GM23248 (cell line): ENCODE results near the gene CROCC. TPM values are rescaled to one million over a fixed set of nuclear protein-coding genes. Genes with fewer than 3 reads are reported as not detected.

Experiments used
- DNase-seq: peaks from one replicate; pipeline ENCODE4 v3.0.0-alpha.2; 2015
- H2AFZ ChIP-seq: fragments of 200-600 bp; sonication (generic); 2 replicates; pipeline ENCODE4 v1.6.1; 2016; ENCODE audit warnings: antibody characterized with exemption
- H3F3A ChIP-seq: fragments of 200-600 bp; sonication (generic); 2 replicates; pipeline ENCODE4 v1.6.1; 2016; ENCODE audit warnings: mild to moderate bottlenecking, antibody characterized with exemption, mixed run types; ENCODE audit not compliant: insufficient read depth
- H3K27ac ChIP-seq: fragments of 200-600 bp; sonication (generic); 2 replicates; pipeline ENCODE4 v1.5.1; 2016; ENCODE audit warnings: mild to moderate bottlenecking
- H3K27me3 ChIP-seq: fragments of 200-600 bp; sonication (generic); replicated peaks from 2 replicates; pipeline ENCODE4 v1.6.1; 2016; ENCODE audit warnings: mild to moderate bottlenecking; ENCODE audit not compliant: insufficient read depth
- H3K36me3 ChIP-seq: fragments of 200-600 bp; sonication (generic); 2 replicates; pipeline ENCODE4 v1.6.1; 2016; ENCODE audit warnings: low read depth, mild to moderate bottlenecking
- H3K4me1 ChIP-seq: fragments of 200-600 bp; sonication (generic); 2 replicates; pipeline ENCODE4 v1.6.1; 2016; ENCODE audit warnings: mild to moderate bottlenecking; ENCODE audit not compliant: insufficient read depth
- H3K4me2 ChIP-seq: fragments of 200-600 bp; sonication (generic); one replicate; pipeline ENCODE4 v1.6.1; 2016; ENCODE audit warnings: mild to moderate bottlenecking; ENCODE audit not compliant: unreplicated experiment
- H3K4me3 ChIP-seq: fragments of 200-600 bp; sonication (generic); 2 replicates; pipeline ENCODE4 v1.5.1; 2016; ENCODE audit warnings: mild to moderate bottlenecking
- H3K79me2 ChIP-seq: fragments of 200-600 bp; sonication (generic); 2 replicates; pipeline ENCODE4 v1.6.1; 2016; ENCODE audit warnings: mild to moderate bottlenecking; ENCODE audit not compliant: insufficient read depth
- H3K9ac ChIP-seq: fragments of 200-600 bp; sonication (generic); 2 replicates; pipeline ENCODE4 v1.6.1; 2016; ENCODE audit warnings: mild to moderate bottlenecking
- H3K9me2 ChIP-seq: fragments of 200-600 bp; sonication (generic); 2 replicates; pipeline ENCODE4 v1.6.1; 2016; ENCODE audit warnings: mixed run types, mild to moderate bottlenecking, moderate library complexity; ENCODE audit not compliant: insufficient read depth
- H3K9me3 ChIP-seq: fragments of 200-600 bp; sonication (generic); one replicate; pipeline ENCODE4 v1.6.1; 2017; ENCODE audit warnings: low read depth
- H4K20me1 ChIP-seq: fragments of 200-600 bp; sonication (generic); 2 replicates; pipeline ENCODE4 v1.6.0; 2016; ENCODE audit not compliant: insufficient read depth
- EZH2 ChIP-seq: fragments of 200-600 bp; sonication (generic); IDR thresholded peaks from 2 replicates; pipeline ENCODE4 v1.6.1; 2018; ENCODE audit warnings: antibody characterized with exemption, mild to moderate bottlenecking; ENCODE audit not compliant: insufficient read depth, poor library complexity, severe bottlenecking
- EZH2phosphoT487 ChIP-seq: fragments of 200-600 bp; sonication (generic); IDR thresholded peaks from 2 replicates; pipeline ENCODE4 v1.6.1; 2018; ENCODE audit warnings: antibody characterized with exemption, moderate library complexity, mild to moderate bottlenecking, low read depth; ENCODE audit not compliant: insufficient read depth
- whole genome bisulfite sequencing, 2 experiments: methylation state at CpG; one replicate each; pipeline ENCODE4 v1.1.6; 2015 to 2017; ENCODE audit warnings: low lambda C conversion rate in 2 of 2, low coverage in 1 of 2; ENCODE audit errors: missing lambda C conversion rate in 2 of 2; 5-methylcytosine and 5-hydroxymethylcytosine counted together
- in situ Hi-C: fragments of 300-500 bp; cut with MboI; formaldehyde crosslinking; loops from 2 replicates; pipeline ENCODE4 v1.15.0; 2020
- polyA plus RNA-seq: library from polyadenylated mRNA; unstranded; fragments of >200 nt; fragmentation: Nextera tagmentation; extraction: Ambion mirVana; gene quantifications from 2 replicates; pipeline ENCODE4 v1.2.1, GENCODE V29; 2016
- total RNA-seq: library from RNA; depleted of rRNA; stranded (reverse); fragments of >200 nt; shearing (Covaris generic); gene quantifications from 2 replicates; pipeline ENCODE4 v1.2.3, GENCODE V29; 2014

CROCC gene
- total and polyA plus RNA-seq, 2 experiments from 2014 or later, result 5.2 to 17.6 TPM

GRCh38 chr1:16988210-16988609 is 66.5 kb downstream of the CROCC start:
- H3K27me3 ChIP-seq, result no peaks in the 10 kb centered on the region
- no peak overlapping the region for H3K9ac ChIP-seq
- no peak for TF ChIP-seq EZH2phosphoT487
- no peak for TF ChIP-seq EZH2
- H3K4me1 ChIP-seq, result peaks cover 10% of the 10 kb centered on the region; the same call in 1 of the 2 replicates
- no peak overlapping the region for H3K4me2 ChIP-seq
- H4K20me1 ChIP-seq, result no peaks in the 10 kb centered on the region
- 96 to 99% methylated on average over 13 of the region's 13 CpGs for WGBS, 2 experiments
- H3K36me3 ChIP-seq, result no peaks in the 10 kb centered on the region; the same call in 1 of the 2 replicates
- no peak overlapping the region for H3K4me3 ChIP-seq
- in situ Hi-C loops, result no loop called here
- no peak overlapping the region for H2AFZ ChIP-seq
- H3K79me2 ChIP-seq, result no peaks in the 10 kb centered on the region
- DNase-seq, result no peak
- no peaks in the 10 kb centered on the region for H3K9me3 ChIP-seq
- H3K9me2 ChIP-seq, result no peaks in the 10 kb centered on the region
- H3K27ac ChIP-seq, result no peak overlapping the region
- peaks cover 10% of the 10 kb centered on the region for H3F3A ChIP-seq

GRCh38 chr1:16989676-16990391 is 68.1 kb downstream of the CROCC start:
- no peaks in the 10 kb centered on the region for H4K20me1 ChIP-seq
- no peaks in the 10 kb centered on the region for H3K9me3 ChIP-seq
- TF ChIP-seq EZH2phosphoT487 (no peak), EZH2 (no peak)
- no peak overlapping the region for H3K4me2 ChIP-seq
- H3K4me1 ChIP-seq, result peaks cover 3% of the 10 kb centered on the region; the same call in 1 of the 2 replicates
- 97 to 99% methylated on average over 18 to 22 of the region's 22 CpGs for WGBS, 2 experiments
- no peak overlapping the region for H2AFZ ChIP-seq
- no peaks in the 10 kb centered on the region; the same call in 1 of the 2 replicates for H3K36me3 ChIP-seq
- no peak for DNase-seq
- in situ Hi-C loops, result no loop called here
- H3K27ac ChIP-seq, result no peak overlapping the region
- no peak overlapping the region for H3K4me3 ChIP-seq
- H3K9me2 ChIP-seq, result no peaks in the 10 kb centered on the region
- no peak overlapping the region for H3K9ac ChIP-seq
- no peaks in the 10 kb centered on the region for H3K27me3 ChIP-seq
- no peaks in the 10 kb centered on the region for H3K79me2 ChIP-seq
- peaks cover 10% of the 10 kb centered on the region for H3F3A ChIP-seq

GRCh38 chr1:16991571-16991970 is 69.8 kb downstream of the CROCC start:
- H3K9ac ChIP-seq, result no peak overlapping the region
- no peaks in the 10 kb centered on the region for H3F3A ChIP-seq
- in situ Hi-C loops, result no loop called here

GRCh38 chr1:16992102-16992501 is 70.4 kb downstream of the CROCC start:
- Histone ChIP-seq H4K20me1 (no peaks in the 10 kb centered on the region), H3K36me3 (no peaks in the 10 kb centered on the region), H3K79me2 (no peaks in the 10 kb centered on the region), H3K4me1 (no peaks in the 10 kb centered on the region), H3K27me3 (no peaks in the 10 kb centered on the region), H3K9me2 (no peaks in the 10 kb centered on the region), H3F3A (no peaks in the 10 kb centered on the region), H3K27ac (no peak overlapping the region), H3K9ac (no peak overlapping the region), H3K9me3 (no peaks in the 10 kb centered on the region), H3K4me2 (no peak overlapping the region), H3K4me3 (no peak overlapping the region), H2AFZ (no peak overlapping the region)
- in situ Hi-C loops, result no loop called here
- WGBS, 2 experiments, result 95 to 98% methylated on average over 11 to 12 of the region's 12 CpGs
- DNase-seq, result no peak
- no peak for TF ChIP-seq EZH2
- no peak for TF ChIP-seq EZH2phosphoT487

More at GRCh38 chr1:16991571-16991970, 69.8 kb downstream of the CROCC start:
- Histone ChIP-seq H3K27ac (no peak overlapping the region), H3K79me2 (no peaks in the 10 kb centered on the region), H3K4me3 (no peak overlapping the region), H4K20me1 (no peaks in the 10 kb centered on the region), H3K9me2 (no peaks in the 10 kb centered on the region), H3K36me3 (no peaks in the 10 kb centered on the region; the same call in 1 of the 2 replicates), H3K27me3 (no peaks in the 10 kb centered on the region), H3K4me2 (no peak overlapping the region), H3K9me3 (no peaks in the 10 kb centered on the region), H2AFZ (no peak overlapping the region), H3K4me1 (no peaks in the 10 kb centered on the region)
- WGBS, 2 experiments, result 88 to 90% methylated on average over 12 of the region's 12 CpGs
- TF ChIP-seq EZH2 (no peak), EZH2phosphoT487 (no peak)
- no peak for DNase-seq
